Mucosa of descending colon (tissue), 3 donors: ENCODE results near the gene MORN5. TPM values are rescaled to one million over a fixed set of nuclear protein-coding genes. Genes with fewer than 3 reads are reported as not detected.

Experiments used
- ATAC-seq: fragments of 200-7000 bp; cut with Tn5 transposase; one replicate; pipeline ENCODE4 v1.9.1; 2020; ENCODE audit warnings: mild to moderate bottlenecking, moderate library complexity
- DNase-seq, 3 donors: peaks; one replicate each; pipeline ENCODE4 v3.0.0-alpha.2; 2020
- H3K36me3 ChIP-seq: fragments of 200-600 bp; one replicate; pipeline ENCODE4 v1.8.0; 2021; ENCODE audit warnings: low read depth, mild to moderate bottlenecking
- H3K4me1 ChIP-seq: fragments of 200-600 bp; one replicate; pipeline ENCODE4 v1.8.0; 2021; ENCODE audit warnings: low read depth, mild to moderate bottlenecking
- H3K4me3 ChIP-seq: fragments of 200-600 bp; one replicate; pipeline ENCODE4 v1.8.0; 2021; ENCODE audit warnings: mild to moderate bottlenecking
- H3K9me3 ChIP-seq: fragments of 200-600 bp; one replicate; pipeline ENCODE4 v1.8.0; 2021; ENCODE audit warnings: mild to moderate bottlenecking
- intact Hi-C, 2 donors: fragments of 100-400 bp; cut with DNase I in 1 of 2; cut with micrococcal nuclease in 1 of 2; formaldehyde crosslinking; loops; one replicate each; pipeline versions ENCODE4 v1.11.0 to v1.11.1; 2022; cut with DNase I, micrococcal nuclease
- total RNA-seq, 3 donors: library from RNA; stranded (reverse); fragmentation: NEBNext Ultra II Directional in 2 of 3; extraction: Animal tissue kit (Norgen Biotek cat#: 25700) in 2 of 3; gene quantifications; one replicate each; pipeline versions ENCODE4 v1.2.1 to v1.2.4, GENCODE V29; 2021 to 2023
- TF ChIP-seq, protein P1 (sequence below): fragments of 200-600 bp; IDR thresholded peaks from one replicate; pipeline ENCODE4 v1.8.0; 2022; ENCODE audit warnings: antibody characterized with exemption, mild to moderate bottlenecking
- donor health status: DM: no; HTN: no; CAD: no; lungs with moderate emphysema.
- donor health status: DM: no; HTN: no; CAD: no.
- donor health status: DM: no; HTN: yes; CAD: no.

Gene MORN5
- total RNA-seq, 3 donors from 2014 or later = 1.6 to 21.2 TPM; not detected in 1

DNA sequence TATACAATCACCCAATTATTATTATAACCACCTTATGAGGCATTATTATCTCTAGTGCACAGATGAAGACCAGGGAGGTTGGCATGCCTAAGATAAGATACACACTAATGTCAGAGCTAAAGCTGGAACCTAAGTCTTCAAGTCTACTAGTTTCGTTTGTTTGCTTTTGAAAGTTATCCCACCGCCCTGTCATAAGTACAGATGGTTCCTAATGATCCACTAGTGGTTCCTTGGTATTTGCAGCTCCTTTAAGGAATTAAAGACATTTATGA is 14.2 kb upstream of the MORN5 start:
- no peak overlapping the region for H3K4me3 ChIP-seq
- no peak for ATAC-seq
- TF ChIP-seq, protein P1, sequence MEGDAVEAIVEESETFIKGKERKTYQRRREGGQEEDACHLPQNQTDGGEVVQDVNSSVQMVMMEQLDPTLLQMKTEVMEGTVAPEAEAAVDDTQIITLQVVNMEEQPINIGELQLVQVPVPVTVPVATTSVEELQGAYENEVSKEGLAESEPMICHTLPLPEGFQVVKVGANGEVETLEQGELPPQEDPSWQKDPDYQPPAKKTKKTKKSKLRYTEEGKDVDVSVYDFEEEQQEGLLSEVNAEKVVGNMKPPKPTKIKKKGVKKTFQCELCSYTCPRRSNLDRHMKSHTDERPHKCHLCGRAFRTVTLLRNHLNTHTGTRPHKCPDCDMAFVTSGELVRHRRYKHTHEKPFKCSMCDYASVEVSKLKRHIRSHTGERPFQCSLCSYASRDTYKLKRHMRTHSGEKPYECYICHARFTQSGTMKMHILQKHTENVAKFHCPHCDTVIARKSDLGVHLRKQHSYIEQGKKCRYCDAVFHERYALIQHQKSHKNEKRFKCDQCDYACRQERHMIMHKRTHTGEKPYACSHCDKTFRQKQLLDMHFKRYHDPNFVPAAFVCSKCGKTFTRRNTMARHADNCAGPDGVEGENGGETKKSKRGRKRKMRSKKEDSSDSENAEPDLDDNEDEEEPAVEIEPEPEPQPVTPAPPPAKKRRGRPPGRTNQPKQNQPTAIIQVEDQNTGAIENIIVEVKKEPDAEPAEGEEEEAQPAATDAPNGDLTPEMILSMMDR = no peak
- no peaks in the 10 kb centered on the region for H3K4me1 ChIP-seq
- H3K36me3 ChIP-seq = peaks cover 4% of the 10 kb centered on the region
- DNase-seq = no peak
- no peaks in the 10 kb centered on the region for H3K9me3 ChIP-seq
- intact Hi-C loops = no loop called here

DNA sequence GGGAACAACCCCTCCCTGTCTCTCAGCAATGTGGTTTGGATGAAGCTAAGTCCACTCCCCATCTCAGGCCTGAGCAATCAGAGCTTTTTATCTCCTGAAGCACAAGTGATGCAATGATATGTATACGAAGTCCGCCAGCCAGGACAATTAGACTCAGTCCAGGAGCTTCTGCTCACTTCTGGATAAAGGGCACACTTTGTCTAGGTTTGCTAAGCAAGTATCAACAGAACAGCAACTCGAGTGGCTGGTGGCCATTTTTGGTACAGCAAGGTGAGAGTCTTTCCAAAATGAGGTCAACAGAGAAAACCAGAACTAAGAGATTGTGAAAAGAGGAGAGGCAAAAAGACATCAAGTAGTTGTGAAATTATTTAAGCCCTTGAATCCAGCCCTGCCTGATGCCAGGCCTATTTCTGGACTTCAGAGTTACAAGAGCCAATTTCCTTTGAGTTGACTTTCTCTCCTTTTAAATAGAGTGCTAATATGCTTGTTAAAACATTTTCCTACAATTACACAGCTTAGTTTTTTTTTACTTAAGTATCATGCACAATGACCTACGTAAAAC is 8.4 kb upstream of the MORN5 start:
- no peaks in the 10 kb centered on the region for H3K9me3 ChIP-seq
- TF ChIP-seq, protein P1 = no peak
- no peak overlapping the region for H3K4me3 ChIP-seq
- H3K36me3 ChIP-seq = peaks cover 4% of the 10 kb centered on the region
- intact Hi-C loops = no loop called here
- ATAC-seq (no peak), DNase-seq (no peak)
- H3K4me1 ChIP-seq = no peaks in the 10 kb centered on the region

DNA sequence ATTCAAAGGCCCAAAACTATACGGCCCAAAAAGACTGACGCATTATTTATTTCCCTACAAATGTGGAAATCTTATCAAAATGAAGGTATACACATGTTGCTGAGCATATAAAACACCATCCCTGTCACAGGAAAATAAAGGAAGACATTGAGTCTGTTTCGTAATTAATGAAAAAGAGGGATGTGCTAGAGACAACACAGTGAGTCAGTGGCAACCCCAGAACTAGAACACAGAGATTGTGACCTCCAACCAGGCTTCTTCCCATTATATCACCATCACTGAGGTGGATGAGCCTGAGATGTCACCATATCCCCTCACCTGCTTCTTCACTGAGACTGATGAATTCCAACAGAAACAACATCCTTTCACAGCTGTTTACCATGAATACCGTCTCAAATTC is 3.9 kb upstream of the MORN5 start:
- Histone ChIP-seq H3K36me3 (no peaks in the 10 kb centered on the region), H3K9me3 (no peaks in the 10 kb centered on the region), H3K4me3 (no peak overlapping the region), H3K4me1 (peaks cover 6% of the 10 kb centered on the region)
- TF ChIP-seq, protein P1 = no peak
- DNase-seq (no peak), ATAC-seq (no peak)
- intact Hi-C loops = no loop called here

DNA sequence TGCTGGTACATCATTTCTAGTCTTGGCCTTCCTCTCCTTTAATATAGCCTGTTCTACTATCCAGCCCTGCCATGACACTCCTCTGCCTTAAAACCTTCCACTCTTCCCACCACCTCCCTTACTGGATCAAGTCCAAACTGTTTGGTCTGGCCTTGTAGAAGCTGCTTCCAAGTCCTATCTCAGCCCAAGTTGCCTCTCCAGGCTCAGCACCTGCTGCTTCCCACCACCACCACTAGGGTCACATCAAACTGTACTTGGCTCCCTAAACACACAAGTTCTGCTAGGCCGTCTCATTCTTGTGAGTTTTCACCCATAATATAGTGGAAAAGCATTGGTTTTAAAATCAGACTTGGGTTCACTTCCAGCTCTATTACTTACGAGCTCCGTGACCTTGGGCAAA is 1.5 kb upstream of the MORN5 start:
- ATAC-seq (peak; percentile 48), DNase-seq (peak in 1 of 3 donors; percentile 46)
- intact Hi-C loops = no loop called here
- H3K9me3 ChIP-seq = no peaks in the 10 kb centered on the region
- H3K4me3 ChIP-seq = no peak overlapping the region
- no peaks in the 10 kb centered on the region for H3K36me3 ChIP-seq
- peaks cover 6% of the 10 kb centered on the region for H3K4me1 ChIP-seq
- TF ChIP-seq, protein P1 = no peak

DNA sequence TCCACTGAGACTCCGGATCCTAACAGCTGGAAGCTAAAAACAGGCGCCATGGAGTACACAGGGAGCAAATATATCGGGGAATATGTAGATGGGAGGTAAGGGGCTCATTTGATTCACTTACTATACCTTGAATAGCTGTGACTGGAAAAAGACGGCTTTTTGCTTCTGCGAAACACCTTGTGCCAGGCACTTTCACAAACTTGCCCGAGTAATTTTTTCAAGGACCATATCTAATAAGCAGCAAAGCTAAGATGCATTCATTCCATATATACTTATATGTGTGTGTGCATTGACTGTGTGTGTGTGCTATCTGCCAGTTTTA is 178 bp downstream of the MORN5 start:
- Histone ChIP-seq H3K4me1 (peaks cover 6% of the 10 kb centered on the region), H3K9me3 (no peaks in the 10 kb centered on the region), H3K4me3 (no peak overlapping the region), H3K36me3 (no peaks in the 10 kb centered on the region)
- DNase-seq (no peak), ATAC-seq (no peak)
- intact Hi-C loops = no loop called here
- TF ChIP-seq, protein P1 = no peak

DNA sequence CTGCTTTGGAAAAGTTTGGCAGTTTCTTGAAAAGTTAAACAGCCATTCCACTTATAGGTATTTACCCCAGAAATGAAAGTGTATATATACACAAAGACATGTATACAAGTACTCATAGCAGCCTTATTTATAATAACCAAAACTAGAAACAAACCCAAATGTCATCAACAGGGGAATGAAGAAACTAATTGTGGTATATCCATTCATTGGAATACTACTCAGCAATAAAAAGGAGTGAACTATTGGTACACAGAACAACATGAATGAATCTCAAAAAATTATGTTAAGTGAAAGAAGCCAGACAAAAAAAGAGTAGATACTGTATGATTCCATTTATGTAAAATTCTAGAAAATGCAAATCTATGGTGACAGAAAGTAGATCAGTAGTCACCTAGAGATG is 2.7 kb downstream of the MORN5 start:
- intact Hi-C loops = no loop called here
- ATAC-seq (no peak), DNase-seq (no peak)
- no peaks in the 10 kb centered on the region for H3K9me3 ChIP-seq
- no peaks in the 10 kb centered on the region for H3K36me3 ChIP-seq
- H3K4me1 ChIP-seq = peaks cover 6% of the 10 kb centered on the region
- H3K4me3 ChIP-seq = no peak overlapping the region
- TF ChIP-seq, protein P1 = no peak
